Left kidney (tissue), 2 donors: ENCODE measurements around the gene NUP210. TPM values are rescaled to one million over a fixed set of nuclear protein-coding genes. Genes with fewer than 3 reads are reported as not detected.

Experiments used
- DNase-seq: peaks from one replicate; pipeline ENCODE4 v3.0.0-alpha.2; 2013
- polyA plus RNA-seq: library from polyadenylated mRNA; unstranded; fragments of 120-200 nt; gene quantifications from one replicate; pipeline ENCODE4 v1.2.1, GENCODE V29; 2013; ENCODE audit not compliant: insufficient read length

The NUP210 gene
- polyA plus RNA-seq, 1 donor = 28.9 TPM

DNA sequence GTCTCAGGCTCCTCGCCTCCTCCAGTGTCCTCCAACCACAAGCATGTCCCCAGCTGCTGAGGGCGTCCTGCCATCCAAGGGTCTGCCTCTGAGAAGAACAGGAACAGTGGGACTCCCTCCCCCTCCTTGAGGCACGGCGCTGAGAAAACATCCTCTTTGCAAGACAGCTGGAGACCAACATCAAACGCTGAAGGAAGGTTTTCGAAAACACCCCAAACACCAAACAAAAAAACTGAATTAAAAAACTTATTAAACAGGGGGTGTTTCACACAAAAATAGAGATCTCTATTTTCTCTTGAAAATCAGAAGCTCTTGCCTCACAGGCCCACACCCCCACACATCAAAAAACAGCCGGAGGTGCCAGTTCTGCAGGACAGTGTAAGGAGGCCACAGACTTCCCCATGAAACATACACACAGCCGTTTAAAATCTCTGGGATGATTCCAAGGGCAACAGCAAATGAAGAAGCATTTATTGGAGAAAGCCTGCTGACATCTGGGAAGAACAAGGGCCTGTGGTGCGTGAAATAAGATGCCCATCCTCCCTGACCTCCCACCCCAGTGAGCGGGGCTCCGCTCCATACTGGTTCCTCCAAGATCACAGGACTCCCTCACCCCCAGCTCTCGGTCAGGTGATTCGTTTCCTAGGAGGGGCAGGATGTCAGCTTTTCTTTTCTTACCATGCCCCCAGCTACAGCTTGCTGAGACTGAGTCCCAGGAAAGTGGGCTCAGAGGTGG, 71.3 kb downstream of the NUP210 start:
- peak; percentile 49 for DNase-seq

DNA sequence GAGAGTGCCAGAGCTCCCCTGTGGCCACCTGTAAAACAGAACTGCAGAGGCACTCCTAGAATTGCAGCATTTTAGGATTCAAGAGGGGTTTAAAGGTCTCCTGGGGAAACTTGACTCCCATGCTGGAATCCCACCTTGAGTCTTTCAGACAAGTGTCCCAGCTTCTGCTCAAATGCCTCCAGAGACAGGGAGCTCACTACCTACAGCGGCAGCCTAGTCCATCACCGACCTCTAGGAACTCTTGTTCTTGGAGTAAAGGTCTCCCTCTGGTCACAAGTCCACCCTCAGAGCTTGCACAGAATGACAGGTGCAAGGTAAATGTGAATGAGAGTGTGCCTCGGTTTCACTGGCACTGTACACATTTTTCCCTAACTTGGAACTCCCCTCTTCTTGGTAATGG, 72.0 kb downstream of the NUP210 start:
- no peak for DNase-seq

DNA sequence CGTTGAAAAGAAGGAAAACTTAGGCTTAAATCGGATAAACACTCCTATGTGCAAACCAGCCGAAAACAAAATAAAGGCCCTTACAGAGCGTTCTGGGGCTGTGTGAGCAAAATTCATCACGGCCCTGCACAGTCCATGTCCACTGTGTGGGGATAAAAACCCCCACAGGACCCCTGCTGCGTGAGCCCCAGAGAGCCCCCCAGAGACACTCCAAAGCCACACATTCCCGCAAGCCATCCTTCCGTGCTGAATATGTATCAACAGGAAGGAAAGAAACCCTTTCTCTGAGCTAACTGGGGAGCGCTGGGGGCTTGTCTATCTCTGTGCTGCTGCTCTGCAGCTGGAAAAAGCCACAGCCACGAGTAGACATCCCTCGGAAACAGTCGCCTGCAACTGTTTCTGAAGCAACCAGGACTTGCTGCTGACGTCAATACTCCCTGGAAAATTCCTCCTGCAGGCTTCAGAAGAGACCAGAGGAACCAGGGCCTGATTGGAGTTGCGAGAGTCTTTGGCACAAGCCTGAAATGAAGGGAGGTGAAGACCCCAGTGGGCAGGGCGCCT, 72.7 kb downstream of the NUP210 start:
- DNase-seq = peak; percentile 6

DNA sequence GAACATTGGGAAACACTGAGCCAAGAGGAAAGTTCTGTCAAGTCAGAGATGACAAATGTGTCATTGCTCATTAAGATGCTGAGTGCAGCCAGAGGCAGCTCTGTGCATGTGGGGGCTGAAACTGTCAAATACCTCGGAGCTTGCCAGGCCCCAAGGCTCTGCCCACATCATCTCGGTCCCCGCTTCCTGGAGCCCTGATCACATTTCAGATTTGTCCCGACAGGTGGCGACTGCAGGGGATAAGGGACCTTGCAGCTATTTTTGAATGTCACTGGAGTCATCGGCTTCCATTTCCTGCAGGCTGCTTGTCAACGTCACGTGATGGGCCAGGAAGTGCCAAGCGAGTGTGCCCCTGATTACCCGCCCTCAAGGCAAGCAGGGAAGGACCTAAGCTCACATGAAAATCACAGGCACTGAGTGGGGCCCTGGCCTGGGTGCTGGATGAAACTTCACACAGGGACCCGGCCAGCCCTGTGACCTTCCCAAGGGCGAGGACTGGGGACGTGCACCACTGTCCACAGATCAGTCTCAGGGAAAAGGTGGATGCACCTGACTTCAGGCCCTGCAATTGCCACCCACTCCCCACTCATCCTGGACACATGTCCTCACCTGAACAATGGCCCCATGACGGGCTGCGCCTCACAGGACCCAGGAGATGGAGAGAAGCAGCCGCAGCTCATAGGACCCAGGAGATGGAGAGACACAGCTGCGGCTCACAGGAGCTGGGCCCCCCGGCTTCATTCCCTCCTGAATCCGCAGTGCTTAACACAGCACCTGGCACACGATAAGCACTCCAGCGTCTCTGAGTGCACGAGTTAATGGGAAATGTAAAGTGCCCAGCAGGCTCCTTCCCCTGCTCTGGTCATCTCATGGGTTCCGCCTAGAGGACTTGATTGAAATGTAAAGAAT, 73.4 kb downstream of the NUP210 start:
- peak; percentile 22 for DNase-seq

DNA sequence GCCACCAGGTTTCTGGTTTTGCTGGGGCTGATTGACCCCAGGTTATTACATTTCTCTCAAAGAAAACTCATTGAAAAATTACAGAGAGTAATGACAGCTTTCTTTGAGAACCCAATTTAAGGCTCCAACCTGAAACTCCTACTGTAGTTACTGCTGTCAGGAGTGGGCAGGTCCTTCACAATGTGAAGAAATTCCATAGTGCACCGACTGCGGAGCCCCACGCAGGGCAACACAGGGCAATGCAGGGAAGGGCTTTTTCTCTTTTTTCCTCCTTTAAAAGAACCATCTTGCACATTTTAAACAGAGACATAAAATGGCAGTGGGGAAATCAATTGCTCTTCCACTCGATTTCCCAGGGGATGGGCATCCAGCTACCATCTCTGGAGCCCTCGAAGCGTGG, 74.3 kb downstream of the NUP210 start:
- DNase-seq = no peak

DNA sequence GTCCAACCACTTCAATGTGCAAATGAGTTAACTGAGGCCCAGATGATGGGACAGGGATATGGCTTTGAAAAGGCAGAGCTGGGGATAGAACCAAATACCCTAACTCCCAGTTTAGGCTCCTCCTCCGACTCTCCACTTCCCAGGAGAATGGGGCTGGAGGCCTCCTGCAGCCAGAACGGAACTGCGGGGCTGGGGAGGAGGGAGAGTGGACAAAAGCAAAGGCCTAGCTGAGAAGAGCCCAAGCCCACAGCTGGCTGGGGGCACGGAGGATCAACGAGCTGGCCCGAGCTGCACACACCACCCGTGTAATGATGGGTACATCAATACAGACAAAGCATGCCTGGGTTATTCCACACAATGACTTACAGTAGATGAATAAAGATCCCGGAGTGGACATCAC, 74.8 kb downstream of the NUP210 start:
- no peak for DNase-seq

DNA sequence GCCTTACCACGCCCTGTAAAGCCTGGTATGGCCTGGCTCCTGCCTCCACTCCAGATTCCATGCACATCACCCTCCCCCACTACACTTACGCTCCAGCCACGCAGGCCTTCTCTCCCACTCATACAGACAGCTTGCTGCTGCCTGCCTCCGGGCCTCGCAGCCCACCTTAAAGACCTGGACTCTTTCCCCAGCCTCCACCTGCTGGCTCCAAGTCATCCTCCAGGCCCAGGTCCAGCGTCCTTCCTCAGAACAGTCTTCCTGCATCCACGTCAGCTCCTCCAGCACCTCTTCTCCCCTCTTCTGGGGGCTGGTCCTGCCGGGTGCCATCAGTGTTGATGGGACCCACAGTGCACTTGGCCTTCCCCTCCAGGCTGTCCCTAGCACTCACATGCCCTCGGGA, 75.5 kb downstream of the NUP210 start:
- DNase-seq = no peak

DNA sequence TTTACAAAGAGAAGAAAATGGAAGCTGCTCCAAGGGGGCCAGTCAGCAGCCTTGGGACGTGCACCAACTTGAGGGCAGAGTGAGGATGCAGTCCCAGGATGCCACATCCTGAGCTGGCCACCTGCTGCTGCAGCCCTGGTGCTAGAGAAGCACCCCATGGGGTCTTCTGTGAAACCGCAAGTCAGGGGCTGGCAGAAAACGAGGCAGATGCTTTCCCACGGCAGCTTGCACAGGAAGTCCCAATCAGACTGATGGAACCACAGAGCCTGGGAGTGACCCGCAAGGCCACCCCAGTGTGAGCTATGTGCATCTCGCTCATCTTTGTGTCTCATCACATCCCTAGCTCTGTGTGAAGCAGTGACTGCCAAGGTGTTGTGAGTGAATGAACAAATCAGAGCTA, 76.5 kb downstream of the NUP210 start:
- DNase-seq = no peak

DNA sequence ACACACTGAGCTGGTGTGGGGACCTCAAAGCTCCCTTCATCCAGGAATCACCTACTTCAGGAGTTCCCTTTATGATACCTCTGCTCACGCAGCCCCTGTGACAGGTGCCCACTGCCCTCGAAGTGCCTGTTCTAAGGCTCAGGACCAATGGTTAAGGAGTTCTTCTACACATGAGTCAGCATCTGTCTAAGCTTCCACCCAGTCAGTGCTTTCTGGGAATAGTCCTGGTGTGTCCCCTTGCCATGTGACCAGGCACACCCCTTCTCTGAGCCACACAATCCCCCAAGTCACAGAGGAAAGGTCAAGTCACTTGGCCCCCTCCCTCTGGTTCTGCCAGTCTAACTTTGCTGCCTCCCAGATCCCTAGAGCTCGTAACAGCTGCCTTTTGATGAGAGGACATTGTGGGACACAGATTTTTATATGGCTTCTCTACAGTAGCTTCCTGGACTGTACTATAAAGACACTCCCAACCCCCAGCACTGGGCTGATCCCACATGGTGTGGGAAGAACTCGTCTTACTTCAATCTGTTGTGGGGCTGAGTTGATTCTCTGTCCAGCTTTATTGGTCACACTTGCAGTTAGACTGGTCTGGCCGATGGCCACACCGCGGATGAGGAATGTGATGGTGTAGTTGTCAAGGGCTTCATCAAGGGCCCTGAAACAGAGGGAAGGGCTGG, 78.8 kb downstream of the NUP210 start:
- no peak for DNase-seq

DNA sequence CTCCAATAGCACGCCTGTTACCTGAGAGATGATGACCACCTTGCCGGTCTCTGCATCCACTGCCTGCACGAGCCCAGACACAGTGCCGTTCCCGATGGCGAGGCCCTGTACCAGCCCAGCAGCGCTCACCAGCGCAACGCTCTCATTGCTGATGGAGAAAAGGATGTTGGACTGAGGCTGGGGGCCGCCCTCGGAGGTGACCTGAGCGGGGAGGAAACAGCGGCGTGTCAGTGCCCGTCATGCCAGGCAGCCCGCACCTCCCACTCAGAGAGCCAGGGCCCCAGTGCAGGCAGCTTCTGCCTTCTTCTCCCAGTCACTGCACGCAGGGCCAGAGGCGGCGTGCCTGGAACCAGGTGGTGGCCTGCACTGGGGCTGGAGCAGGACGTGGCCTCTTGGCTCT, 80.3 kb downstream of the NUP210 start:
- no peak for DNase-seq

DNA sequence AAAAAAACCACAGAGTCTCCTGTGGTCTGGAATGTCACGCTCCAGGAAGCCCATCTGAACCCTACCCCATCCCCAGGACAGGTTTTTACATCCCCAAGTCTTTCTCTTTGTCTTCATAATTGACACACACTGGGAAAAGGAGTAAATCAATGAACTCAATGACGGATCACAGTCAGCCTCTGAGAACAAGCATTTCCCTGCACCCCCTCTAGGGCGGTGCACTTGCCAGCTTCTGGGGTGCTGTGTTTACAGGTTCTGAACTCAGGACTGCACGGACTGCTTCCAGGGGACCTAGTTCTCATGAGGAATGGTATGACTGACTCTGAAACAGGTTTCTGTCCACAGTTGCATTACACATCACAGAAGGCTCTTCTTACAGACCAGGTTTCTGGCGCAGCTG, 81.1 kb downstream of the NUP210 start:
- no peak for DNase-seq

DNA sequence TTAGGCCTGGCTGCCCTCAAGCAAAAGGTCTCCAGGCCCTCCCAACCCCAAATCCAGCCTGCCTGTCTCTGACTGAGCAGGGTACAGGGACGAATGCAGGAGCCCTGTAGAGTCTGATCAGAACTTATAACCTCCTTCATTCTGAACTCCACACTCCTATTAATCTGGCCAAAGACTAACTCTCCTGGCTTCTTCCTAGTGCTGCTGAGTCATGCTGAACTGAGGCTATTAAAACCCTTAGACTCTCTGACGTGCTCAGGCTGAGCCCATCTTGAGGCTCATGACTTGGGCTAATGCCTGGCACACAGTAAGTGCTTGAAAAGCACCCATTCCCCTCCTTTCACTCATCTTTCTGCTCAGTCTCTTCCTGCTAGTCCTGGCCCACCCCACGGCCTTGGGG, 81.9 kb downstream of the NUP210 start:
- no peak for DNase-seq

DNA sequence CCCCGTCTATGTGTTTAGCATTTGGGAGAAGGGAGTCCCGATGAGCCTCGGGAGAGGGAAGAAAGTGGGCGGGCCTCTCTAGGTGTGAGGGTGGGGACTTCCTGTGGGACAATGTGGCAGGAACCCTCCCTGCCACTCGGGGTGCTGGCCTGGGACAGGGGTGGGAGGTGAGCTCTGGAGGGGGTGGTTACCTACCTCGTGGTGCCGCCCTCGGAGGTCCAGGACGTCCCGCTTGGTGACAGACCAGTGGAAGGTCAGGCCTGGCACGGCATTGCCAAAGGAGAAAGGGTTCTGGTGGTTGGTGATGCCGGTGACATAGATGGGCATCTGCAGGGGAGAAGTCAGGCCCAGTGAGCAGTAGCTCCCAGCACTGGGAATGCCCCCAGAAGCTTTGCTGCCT, 83.5 kb downstream of the NUP210 start:
- no peak for DNase-seq

DNA sequence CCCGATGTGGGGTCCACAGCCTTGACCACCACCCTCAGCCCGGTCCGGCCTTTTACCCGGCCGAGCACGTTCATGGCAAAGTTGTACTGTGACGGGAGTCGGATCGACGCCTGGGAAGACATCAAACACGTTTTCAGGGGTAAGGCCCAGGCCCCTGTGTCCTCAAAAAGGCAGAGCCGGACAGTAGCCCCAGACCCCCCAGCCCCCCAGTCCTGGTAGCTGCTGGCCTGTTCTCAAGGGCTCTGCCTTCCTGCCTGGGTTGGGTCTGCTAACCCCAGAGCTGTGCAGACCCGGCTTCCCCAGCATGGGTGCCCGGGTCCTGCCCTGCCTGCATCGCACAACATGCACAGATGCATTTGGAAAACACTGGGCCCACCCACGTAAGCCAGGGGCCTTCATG, 84.6 kb downstream of the NUP210 start:
- no peak for DNase-seq

DNA sequence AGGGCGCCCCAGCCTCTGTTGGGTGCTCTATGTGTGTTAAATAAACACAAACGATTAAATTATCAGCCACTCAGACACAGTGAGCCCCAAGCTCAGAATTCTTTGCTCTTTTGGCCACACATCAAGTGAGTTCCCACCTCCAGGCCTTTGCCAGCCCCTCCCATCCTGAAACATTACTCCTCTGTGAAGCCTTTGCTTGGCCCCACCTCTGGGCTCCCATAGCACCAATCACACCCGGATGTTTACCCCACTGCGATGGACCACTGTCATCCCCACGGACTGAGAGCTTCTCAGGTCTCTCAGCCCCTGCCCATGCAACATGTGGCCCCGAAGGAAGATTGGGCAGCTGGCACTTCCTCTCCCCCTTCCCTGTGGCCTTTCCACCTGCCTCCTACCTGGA, 85.1 kb downstream of the NUP210 start:
- no peak for DNase-seq

DNA sequence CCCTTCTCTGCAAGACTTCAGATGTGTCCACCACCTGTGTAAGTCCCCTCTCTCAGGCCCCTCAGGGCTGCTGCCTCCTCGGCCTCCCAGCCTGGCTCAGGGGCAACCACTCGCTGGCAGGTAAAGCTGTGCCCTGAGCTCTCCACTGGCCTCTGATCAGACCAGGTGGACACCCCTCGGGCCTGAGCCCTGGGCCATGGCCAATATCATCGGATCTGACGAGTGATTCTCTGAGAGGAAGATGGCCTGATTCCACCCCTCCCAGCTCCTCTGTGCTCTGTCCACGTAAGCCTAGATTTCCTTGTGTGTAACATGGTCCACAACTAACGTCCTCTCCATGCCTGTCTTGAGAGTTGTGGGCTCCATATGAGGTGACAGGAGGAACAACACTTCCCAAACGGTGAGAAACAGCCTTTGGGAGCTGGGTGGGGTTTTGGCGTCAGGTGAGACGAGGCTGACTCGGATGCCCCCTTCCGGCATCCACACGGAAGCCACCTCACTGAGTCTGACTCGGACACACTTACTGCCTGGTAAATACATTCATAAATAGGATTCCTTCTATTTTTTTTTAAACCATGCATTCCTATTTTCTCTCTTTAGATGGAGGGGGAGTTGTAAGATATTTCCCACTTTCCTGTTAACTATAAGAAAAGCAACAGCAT, 86.8 kb downstream of the NUP210 start:
- DNase-seq = no peak

DNA sequence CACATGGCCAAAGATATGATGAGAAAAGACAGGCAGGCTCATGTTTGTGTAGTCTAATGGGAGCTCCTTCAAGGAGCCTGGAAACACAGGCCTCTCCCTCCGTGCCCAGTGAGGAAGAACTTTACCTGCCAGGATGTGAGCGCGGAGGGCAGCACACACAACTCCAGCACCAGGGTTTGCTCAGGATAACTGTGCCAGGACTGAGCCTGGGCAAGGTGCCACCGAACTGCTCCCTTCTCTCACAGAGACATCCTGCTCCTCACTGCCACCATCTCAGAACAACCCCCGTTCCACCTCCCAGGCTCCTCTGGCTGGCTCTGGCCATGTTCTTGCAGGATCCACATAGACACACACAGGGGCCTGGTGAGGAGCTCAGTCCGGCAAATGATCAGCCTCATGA, 87.4 kb downstream of the NUP210 start:
- DNase-seq = no peak

DNA sequence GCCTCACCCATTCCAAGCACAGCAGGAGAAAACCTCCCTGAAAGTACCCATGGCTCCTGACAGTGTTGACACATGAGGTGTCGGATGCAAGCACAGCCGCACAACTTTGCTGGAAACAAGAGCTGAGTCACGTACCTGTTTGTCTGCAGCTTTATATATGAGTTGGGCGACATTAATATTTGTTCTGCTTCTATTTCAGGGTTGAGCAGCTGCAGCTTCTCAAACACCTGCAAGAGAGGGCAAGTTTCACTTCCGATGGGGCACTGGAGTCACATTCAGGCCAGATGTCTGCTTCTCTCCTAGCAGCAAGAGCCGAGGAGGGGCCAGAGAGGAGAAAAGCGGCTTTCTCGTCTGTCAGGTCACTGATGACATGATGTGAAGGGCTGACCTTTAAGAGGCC, 88.0 kb downstream of the NUP210 start:
- DNase-seq = peak; percentile 10

DNA sequence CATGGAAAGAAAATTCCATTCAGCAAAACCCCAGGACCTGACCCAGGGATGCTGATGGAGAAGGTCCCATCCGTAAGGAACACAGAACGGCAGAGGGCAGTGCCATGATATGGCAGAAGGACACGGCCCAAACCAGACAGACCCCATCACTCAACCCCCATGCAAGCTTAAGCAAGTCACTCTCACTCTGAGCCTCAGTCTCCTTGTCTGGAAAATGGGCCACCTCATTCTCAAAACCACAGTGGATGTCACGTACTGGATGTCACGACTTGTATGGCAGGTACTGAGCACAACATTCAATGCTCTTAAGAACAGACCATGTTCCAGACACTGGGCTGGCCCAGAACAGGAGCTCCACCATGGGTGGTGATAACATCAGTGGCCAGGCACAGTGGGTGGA, 90.4 kb downstream of the NUP210 start:
- DNase-seq = no peak

DNA sequence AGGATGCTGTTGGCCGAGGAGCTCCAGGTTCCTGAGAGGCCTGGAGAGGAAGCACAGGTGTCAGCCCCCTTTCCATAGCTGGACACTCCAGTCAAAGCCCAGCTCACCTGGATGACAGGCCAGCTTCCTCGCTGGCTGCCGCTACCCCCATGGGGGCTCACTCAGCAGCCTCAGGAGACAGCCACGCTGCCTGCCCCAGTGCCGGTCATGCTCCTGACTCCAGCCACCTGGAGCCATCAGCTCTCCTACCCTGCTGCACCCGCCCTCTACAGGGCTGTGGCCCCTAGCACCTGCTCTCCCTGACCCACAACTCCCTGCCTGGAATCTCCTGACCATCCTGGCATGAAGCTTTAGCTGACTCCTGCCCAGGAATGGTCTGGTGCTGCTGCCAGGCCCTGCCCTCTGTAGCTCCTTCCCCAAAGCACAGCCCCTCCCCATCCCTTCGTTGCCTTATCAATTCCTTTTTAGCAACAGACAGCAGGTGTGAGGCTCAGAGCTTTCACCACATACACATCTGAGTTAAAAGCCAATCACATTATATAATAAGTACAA, 94.2 kb downstream of the NUP210 start:
- DNase-seq = no peak

DNA sequence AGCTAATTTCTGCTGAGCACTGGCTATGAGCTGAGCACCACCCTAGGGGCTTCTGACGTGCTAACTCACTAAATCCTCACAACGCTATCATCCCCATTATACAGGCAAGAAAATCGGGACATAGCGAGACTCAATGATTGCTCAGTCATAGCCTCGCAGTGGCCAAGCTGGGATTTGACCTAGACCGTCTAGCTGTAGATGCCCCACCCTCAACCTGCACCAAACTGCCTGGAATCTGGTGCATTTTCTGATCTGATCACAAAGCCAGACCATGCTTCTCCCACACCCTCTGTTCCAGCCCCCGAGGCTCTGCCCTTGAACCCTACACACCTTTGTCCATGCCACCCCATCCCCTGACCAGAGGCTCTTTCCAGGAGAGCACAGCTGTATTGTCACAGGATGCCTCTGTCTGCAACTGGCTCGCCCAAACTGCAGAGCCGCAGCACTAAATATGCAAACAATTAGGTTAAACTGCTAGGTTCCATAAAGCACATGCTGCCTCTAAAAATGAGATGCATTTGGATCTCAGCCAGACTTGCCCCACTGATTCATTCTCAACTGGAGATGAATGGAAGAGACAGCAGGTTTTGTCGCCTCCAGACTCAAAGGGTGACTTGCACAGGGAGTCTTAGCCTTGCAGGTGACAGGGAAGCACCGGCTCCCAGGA, 95.2 kb downstream of the NUP210 start:
- DNase-seq = no peak
